ENCODE measurements around the gene CCDC102A. TPM values are rescaled to one million over a fixed set of nuclear protein-coding genes. Genes with fewer than 3 reads are reported as not detected.

Gene CCDC102A
- total RNA-seq, 2 donors from 2014 or later: 22.5 to 26.8 TPM

GRCh38 chr16:57474671-57475661 lies 61.4 kb downstream of the CCDC102A start:
- Histone ChIP-seq H3K4me3 (no peak overlapping the region), H3K9me3 (no peaks in the 10 kb centered on the region), H3K4me1 (replicated peaks) (no peaks in the 10 kb centered on the region), H3K27ac (no peak overlapping the region), H3K27me3 (replicated peaks; ENCODE audit: insufficient read depth) (no peaks in the 10 kb centered on the region), H3K36me3 (peaks cover 0 to 13% of the 10 kb centered on the region in 2 donors)
- TF ChIP-seq POLR2A (IDR thresholded peaks at IDR 0.05): no peak
- no peak for TF ChIP-seq POLR2AphosphoS5 (IDR thresholded peaks at IDR 0.05)
- no peak for TF ChIP-seq CTCF (IDR thresholded peaks at IDR 0.05)
- intact Hi-C loops (cut with DNase I): loop anchor here (5.0 kb wide), 1 partner anchor 42 kb away; no protein-coding TSS in a partner anchor
- DNase-seq (ENCODE audit: low spot score): no peak
- WGBS: 84% methylated on average over 30 of the region's 30 CpGs

- Histone ChIP-seq H3K9me3 (no peaks in the 10 kb centered on the region), H3K4me1 (replicated peaks) (no peaks in the 10 kb centered on the region), H3K27ac (no peak overlapping the region), H3K36me3 (peaks cover 4 to 20% of the 10 kb centered on the region in 2 donors), H3K27me3 (replicated peaks; ENCODE audit: insufficient read depth) (no peaks in the 10 kb centered on the region), H3K4me3 (no peak overlapping the region)
- WGBS: 71% methylated on average over 8 of the region's 8 CpGs
- intact Hi-C loops (cut with DNase I): no loop called here
- TF ChIP-seq POLR2AphosphoS5 (IDR thresholded peaks at IDR 0.05) (no peak), CTCF (IDR thresholded peaks at IDR 0.05) (no peak), POLR2A (IDR thresholded peaks at IDR 0.05) (no peak)
- no peak for DNase-seq (ENCODE audit: low spot score)
These were observed 62.5 kb downstream of the CCDC102A start for GRCh38 chr16:57473906-57474305.

- Histone ChIP-seq H3K4me3 (no peak overlapping the region), H3K4me1 (replicated peaks) (no peaks in the 10 kb centered on the region), H3K9me3 (no peaks in the 10 kb centered on the region), H3K27me3 (replicated peaks; ENCODE audit: insufficient read depth) (no peaks in the 10 kb centered on the region), H3K36me3 (peaks cover 4 to 20% of the 10 kb centered on the region in 2 donors), H3K27ac (no peak overlapping the region)
- no peak for DNase-seq (ENCODE audit: low spot score)
- intact Hi-C loops (cut with DNase I): no loop called here
- TF ChIP-seq CTCF (IDR thresholded peaks at IDR 0.05): no peak
- TF ChIP-seq POLR2AphosphoS5 (IDR thresholded peaks at IDR 0.05): no peak
- WGBS: 83% methylated on average over 14 of the region's 14 CpGs
These were observed 63.1 kb downstream of the CCDC102A start for GRCh38 chr16:57473176-57473840.

- H3K27ac ChIP-seq: no peak overlapping the region
- H3K27me3 ChIP-seq (replicated peaks; ENCODE audit: insufficient read depth): no peaks in the 10 kb centered on the region
- TF ChIP-seq POLR2A (IDR thresholded peaks at IDR 0.05) (no peak), CTCF (IDR thresholded peaks at IDR 0.05) (no peak), POLR2AphosphoS5 (IDR thresholded peaks at IDR 0.05) (no peak)
- DNase-seq (ENCODE audit: low spot score): no peak
- no peak overlapping the region for H3K4me3 ChIP-seq
- WGBS: 49% methylated on average over 4 of the region's 4 CpGs
- intact Hi-C loops (cut with DNase I): no loop called here
- H3K9me3 ChIP-seq: no peaks in the 10 kb centered on the region
- H3K36me3 ChIP-seq: peaks cover 4 to 20% of the 10 kb centered on the region in 2 donors
- H3K4me1 ChIP-seq (replicated peaks): no peaks in the 10 kb centered on the region
These were observed 63.7 kb downstream of the CCDC102A start for GRCh38 chr16:57472665-57473060.
